GM21390 (cell line): ENCODE results near the gene ACAA2.
"Not testable (repeated sequence)": the region's sequence is repeated elsewhere in the genome, so short reads cannot be mapped to it uniquely, and the experiment has no call there.

Experiments used
- ATAC-seq: cut with Tn5 transposase; IDR thresholded peaks from one replicate; pipeline ENCODE4 v1.9.1; 2021; ENCODE audit not compliant: unreplicated experiment

The ACAA2 gene

DNA sequence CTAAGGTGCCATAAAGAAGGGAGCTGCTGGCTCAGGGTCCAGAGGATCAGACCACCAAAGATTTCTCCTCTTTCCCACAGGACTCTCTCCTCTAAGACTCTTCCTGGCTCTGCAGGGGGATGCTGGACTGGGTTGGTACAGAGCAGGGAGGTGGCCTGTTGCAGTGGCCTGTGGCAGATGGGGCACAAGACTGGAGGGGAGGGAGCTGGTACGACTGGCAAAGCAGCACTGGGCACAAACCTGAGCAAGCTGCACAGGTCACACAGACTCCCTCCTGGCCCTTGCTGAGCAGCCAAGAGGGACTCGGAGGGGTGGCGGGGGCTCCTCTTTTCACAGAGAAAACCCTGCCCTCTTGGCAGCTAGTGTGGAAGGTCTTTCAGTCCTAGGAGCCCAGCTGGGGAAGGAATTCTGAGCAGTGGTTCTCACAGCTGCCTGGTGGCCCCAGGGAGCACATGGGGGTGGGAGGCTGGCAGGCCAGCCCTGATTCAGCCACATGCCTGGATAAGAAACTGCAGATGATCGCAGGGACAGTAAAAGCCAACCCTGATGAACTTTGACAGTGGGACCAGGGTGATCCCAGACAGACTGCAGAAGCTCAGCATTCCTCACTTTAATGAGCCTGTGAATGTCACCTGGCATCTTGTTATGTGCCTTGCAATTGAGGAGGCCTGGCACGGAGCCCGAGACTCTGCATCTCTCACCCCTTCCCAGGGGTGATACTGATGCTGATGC, 32.5 kb upstream of the ACAA2 start:
- no peak for ATAC-seq

GRCh38 chr18:49844903-49845302, 31.6 kb upstream of the ACAA2 start:
- ATAC-seq = no peak

DNA sequence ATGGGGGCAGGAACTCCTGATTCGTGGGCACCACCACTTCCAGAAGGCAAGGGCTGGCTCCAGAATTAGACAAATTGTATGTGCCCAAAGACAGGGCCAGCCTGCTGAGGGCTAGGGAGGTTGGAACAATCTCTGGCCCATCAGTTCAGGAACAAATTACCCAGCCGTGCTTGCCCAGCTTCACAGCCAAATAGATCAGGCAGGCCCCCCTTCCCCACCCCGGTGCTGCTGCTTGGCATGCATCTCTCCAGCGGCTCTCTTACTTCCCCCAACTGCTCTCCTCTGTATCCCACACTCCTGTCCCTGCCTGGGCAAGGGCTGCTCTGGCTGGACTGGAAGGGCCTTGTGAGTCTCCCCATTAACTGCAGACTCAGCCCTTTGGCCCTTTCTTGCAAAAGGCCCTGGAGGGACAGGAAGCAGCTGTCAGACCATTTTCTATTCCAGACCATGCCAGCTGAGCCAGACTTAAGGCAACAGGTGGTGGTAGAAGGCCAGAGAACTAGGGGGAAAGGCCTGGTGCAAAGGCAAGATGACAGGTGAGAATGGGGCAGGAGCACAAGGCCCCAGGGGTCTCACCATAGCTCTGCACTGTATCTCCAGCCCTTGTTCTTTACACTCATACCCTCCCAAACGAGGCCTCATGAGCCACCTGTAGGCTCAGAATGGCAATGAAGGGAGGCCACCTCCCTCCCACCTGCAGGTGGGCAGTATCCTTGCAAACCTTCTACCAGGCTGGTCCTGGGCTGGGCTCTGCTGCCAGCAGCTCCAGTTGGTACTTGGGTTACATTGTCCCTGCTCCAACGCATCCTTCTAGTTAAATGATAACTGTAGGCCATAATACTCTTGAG, 30.7 kb upstream of the ACAA2 start:
- ATAC-seq = no peak

DNA sequence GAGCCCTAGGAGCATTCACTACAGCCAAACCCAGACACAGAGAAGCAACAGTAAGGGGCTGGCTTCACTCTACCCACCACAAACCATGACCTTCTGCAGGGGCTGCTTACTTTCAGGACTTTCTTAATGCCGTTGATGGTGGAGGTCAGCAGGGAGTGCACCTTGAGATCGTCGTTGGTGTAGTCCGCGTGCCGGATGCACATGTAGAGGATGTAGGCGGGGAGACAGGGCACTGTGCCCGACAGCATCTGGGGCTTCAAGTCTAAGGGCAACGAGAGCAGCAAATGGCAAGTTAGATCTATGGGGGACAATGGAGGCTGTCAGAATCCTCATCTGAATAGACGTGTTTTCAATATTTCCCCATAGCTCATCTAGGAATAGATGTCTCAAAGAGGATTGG, 29.8 kb upstream of the ACAA2 start:
- no peak for ATAC-seq

- ATAC-seq = no peak
These were observed 29.3 kb upstream of the ACAA2 start for GRCh38 chr18:49842656-49843055.

DNA sequence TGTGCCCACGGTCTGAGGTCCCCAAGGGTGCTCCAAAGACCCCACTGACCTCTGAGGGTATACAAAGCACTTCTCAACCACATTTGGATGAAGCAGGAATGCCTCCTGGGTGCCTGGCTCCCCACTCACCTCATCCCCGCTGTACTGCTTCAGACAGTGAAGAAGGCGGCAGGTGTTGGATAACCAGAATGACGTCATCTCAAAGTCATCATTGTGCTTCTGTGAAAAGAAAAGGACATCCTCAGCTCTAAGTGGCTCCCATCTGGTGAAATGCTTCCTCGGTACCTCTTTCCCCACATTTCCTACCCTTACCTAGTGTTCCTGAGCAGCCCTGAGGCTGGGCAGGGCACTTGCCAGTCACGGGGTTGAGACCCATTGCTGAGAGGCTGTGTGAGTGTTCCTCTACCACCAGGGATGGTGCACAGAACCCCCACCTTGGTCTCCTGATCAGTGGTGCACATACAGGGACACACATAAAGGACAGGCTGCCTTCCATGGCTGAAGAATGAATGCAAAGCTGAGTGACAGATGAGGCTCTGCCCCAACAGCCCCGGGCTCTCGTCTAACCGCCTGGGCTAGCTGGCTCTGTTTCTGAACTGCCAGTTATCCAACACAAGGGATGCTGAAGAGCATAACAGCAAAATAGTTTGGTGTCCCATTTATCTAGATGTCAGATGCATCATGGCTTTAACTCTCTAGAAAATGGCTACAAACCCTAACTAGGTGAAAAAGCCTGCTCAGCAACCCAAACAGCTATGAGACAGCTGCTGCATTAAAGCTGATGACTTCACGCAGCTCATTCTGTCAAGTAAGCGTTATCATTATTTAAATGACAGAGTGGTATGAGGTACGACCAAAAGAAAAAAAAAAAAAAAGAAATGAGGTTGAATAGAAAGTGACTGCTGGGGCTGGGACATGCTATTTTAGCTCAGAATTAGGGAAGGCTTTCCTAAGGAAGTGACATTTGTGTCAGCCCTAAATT, 28.2 kb upstream of the ACAA2 start:
- no peak for ATAC-seq

GRCh38 chr18:49839012-49839411, 25.7 kb upstream of the ACAA2 start:
- no peak for ATAC-seq

- ATAC-seq = no peak
These were observed 25.0 kb upstream of the ACAA2 start for GRCh38 chr18:49838381-49838780.

DNA sequence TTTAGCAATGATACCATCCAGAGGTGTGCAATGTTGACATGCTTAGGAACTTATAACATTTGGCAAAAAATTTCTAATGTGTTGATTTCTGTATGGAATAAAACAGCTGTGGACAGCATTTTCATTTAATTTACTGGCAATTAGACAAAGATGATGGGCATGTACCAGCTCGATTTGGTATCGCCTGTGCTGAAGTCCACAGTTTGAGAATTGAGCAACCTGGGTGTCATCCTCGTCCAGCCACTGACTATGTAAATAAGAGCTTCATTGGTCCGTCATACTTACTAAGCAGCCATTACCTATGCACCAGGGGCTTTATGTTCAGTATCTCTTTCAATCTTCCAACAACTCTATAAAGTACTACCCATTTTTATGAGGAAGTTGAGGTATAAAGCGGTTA, 24.6 kb upstream of the ACAA2 start:
- ATAC-seq = no peak

DNA sequence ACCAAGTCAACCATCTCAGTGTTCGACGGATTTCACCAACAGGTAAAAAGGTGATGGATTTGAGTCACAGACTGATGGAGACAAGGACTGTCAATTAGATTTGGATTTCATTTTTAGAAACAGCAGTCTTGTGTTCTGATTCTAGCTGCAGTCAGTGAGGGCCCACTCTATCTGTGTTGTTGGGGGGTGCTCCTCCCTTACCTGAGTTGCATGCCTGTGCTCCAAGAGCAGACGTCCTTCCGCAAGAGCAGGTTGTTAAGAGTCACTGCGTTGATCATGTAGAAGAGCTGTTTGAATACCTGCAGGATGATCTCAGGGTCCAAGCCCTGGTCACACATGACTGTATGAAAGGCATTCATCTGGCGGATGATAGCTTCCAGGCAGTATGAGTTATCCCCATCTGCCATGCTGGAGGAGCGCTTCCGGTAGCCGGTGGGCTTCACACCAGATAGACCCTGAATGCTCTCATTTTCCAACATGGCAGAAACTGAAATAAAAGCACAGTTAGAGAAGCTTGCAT, 24.0 kb upstream of the ACAA2 start:
- ATAC-seq = not testable (repeated sequence)

DNA sequence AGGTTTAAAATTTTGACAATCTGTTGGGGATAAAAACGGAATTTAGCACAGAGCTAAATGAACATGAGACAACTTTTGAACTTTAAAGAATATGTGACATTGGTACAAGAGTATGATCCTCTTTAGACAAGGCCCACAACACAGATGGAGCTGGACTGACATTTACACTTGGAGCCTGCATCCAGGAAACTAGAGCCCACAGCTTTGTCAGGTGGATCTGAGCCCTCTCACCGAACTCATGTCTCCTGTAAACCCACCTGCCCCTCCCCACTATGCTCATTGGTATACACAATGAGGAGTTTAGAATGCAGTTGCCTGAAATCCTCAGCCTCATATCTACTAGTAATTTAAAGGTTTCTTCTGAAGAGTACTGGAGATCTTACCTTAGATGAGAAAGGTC, 22.1 kb upstream of the ACAA2 start:
- ATAC-seq = no peak

DNA sequence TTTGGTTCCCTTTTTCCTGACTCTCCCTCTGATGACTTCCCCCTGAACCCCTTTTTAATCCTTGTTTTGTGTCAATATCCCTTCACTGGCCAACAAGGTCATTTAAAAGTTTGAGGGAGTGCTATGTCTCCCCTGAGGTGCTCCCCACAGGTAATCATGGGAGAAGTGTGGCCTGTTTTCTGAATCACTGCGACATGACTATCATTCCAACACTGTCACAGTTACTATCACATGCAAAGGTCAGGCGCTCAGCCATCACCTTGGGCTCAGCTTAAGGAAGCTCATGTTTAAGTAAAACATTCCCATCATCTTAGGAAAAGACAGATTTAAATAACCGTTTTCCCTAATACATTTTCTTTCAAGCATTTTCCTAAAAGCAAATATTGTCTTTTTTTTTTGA, 20.9 kb upstream of the ACAA2 start:
- no peak for ATAC-seq

DNA sequence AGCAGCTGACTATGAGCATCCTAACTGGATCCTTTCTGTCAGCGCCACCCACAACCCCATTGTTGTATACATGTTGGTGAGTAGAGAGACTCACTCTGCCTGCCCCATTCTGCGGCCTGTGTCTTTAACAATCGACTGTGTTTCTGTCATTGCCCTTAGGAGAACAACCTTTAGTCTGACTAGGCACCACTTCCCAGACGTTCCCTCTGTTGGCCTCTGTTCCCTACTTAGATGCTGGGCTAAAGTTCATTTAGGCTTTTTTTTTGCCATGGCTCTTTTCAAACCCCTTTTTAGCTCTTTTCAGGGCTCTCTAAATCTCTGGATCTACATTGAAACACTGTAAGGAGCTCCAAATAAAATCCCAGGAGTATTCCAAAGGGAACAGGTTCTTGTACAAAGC, 20.5 kb upstream of the ACAA2 start:
- ATAC-seq = no peak

DNA sequence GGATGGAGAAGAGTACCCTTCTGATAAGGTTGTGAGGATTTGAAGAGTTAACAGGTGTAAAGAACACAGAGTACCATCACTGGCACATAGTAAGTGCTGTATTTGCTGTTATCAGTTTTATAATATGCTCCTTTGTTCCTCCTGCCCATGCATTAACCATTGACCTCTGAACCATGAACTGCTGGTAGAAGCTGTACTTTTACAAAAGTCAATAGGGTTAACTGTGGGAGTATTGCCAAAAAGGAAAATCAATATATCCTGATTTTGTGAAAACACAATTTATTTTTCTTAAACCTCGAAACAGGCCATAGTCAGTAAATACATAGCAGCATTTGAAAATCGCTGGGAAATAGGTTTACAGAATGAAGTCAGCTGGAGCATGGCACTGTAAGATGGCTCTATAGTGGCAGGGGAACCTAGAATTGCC, 18.9 kb upstream of the ACAA2 start:
- no peak for ATAC-seq

DNA sequence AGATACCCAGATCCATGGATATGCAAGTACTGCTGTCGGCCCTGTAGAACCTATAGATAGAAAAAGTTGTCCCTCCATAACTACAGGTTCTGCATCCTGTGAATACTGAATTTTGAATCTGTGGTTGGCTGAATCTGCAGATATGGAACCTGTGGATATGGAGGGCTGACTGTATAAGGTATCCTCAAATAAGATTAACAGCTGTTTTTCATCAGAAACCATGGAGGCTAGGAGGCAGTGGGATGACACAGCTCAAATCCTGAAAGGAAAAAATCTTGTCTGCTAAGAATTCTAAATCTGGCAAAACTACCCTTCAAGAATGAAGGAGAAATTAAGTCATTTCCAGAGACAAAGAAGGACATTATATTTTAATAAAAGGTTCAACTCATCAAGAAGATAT, 14.7 kb upstream of the ACAA2 start:
- ATAC-seq = no peak

DNA sequence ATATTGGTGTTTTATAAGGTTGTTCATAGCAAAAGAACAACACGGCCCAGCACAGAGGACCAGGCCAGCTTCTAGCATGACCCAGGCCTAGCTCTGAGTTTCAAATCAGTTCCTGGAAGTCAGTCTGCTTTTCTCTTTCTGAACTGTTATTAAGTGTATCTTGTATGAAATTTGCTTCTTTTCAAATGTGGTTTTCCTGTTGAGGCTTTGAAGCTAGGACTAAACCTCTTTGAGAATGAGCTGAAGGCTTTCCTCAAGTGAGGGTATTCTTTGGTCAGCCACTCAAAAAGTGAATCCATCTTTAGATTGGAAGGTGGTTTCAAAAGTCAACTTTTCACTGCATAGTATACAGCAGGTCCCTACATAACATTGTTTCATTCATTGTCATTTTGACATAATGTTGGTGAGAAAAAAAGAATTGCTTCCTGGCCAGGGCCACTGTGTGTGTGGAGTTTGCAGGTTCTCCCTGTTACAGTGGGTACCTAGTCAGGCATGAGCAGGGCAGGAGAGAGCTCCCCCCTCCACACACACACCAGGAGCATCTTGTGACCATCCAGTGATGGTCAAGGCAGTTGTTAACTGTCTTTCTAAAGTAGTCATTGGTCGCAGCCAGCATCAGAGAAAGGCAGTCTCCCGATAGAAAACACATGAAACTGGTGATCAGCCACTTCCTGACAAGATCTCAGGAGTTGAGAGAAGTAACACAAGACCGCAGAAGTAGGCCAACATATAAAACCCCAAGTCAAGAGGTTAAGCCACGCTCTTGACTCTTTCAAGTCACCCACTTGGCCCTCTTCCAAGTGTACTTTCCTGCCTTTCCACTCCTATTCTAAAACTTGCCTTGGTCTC, 6.7 kb upstream of the ACAA2 start:
- peak; percentile 70 for ATAC-seq

DNA sequence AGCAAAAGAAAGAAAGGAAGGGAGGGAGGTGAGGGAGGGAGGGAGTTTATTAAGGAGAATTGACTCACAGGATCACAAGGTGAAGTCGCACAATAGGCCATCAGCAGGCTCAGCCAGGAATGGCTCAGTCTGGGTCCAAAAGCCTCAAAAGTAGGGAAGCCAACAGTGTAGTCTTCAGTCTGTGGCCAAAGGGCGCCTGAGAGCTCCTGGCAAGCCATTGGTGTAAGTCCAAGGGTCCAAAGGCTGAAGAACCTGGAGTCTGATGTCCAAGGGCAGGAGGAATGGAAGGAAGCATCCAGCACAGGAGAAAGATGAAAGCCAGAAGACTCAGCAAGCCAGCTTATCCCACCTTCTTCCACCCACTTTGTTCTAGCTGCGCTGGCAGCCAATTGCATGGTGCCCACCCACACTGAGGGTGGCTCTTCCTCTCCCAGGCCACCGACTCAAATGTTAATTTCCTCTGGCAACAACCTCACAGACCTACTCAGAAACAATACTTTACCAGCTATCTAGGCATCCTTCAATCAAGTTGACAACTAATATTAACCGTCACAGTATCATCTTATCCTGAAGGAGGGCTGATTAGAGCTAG, 5.8 kb upstream of the ACAA2 start:
- no peak for ATAC-seq

DNA sequence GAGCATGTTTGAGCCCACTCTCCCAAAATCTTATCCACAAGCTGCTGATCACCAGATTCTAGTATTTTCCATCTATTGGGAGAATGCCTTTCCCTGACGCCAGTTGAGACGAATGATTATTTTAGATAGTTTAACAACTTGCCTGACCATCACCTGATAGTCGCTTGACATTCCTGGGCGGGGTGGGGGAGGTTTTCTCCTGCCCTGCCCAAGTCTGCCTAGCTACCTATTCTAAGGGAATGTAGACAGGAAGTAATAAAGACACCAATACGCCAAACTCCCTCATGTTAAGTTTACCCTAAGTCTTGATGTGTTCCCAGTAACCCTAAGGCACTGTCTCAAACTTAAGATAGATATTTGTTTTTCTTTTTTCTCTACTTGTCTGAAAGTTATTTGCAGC, 4.6 kb upstream of the ACAA2 start:
- no peak for ATAC-seq

DNA sequence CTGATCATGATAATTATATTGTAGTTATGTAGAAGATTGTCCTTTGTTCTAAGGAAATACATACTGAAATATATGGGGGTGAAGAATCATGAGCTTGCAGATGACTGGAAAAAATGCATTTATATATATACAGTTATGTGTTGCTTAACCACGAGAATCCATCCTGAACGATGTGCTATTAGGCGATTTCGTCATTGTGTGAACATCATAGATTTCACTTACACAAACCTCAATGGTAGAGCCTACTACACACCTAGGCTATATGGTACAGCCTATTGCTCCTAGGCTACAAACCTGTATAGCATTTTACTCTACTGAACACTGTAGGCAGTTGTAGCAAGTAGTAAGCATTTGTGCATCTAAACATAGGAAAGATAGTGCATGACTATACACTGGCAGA, 2.6 kb upstream of the ACAA2 start:
- ATAC-seq = no peak

- ATAC-seq = peak; percentile 23
These were observed 790 bp upstream of the ACAA2 start for GRCh38 chr18:49814147-49814499.
